Muscle layer of duodenum (tissue), 2 donors: Measurements from ENCODE around the gene GSAP.

Experiments used
- H3K27ac ChIP-seq: one replicate; pipeline ENCODE4 v1.7.0; 2013; ENCODE audit warnings: mild to moderate bottlenecking, low read length
- H3K27me3 ChIP-seq: one replicate; pipeline ENCODE4 v1.7.0; 2013; ENCODE audit warnings: low read depth, mild to moderate bottlenecking, control low read depth, low read length
- H3K36me3 ChIP-seq, 2 donors: one replicate each; pipeline ENCODE4 v1.7.0; 2013; ENCODE audit warnings: low read length in 2 of 2, control low read depth in 1 of 2, mild to moderate bottlenecking in 1 of 2; ENCODE audit not compliant: insufficient read depth in 2 of 2, control insufficient read depth in 1 of 2
- H3K4me1 ChIP-seq, 2 donors: one replicate each; pipeline ENCODE4 v1.7.0; 2013; ENCODE audit warnings: low read length in 2 of 2, mild to moderate bottlenecking in 2 of 2, control low read depth in 1 of 2, moderate library complexity in 1 of 2; ENCODE audit not compliant: insufficient read depth in 2 of 2, control insufficient read depth in 1 of 2
- H3K4me3 ChIP-seq, 2 donors: one replicate each; pipeline ENCODE4 v1.7.0; 2013; ENCODE audit warnings: low read length in 2 of 2, low read depth in 1 of 2, mild to moderate bottlenecking in 1 of 2
- H3K9me3 ChIP-seq, 2 donors: one replicate each; pipeline ENCODE4 v1.7.0; 2013; ENCODE audit warnings: low read length in 2 of 2, control low read depth in 1 of 2, mild to moderate bottlenecking in 1 of 2; ENCODE audit not compliant: control insufficient read depth in 1 of 2
- donor health status: healthy.

GSAP gene

DNA sequence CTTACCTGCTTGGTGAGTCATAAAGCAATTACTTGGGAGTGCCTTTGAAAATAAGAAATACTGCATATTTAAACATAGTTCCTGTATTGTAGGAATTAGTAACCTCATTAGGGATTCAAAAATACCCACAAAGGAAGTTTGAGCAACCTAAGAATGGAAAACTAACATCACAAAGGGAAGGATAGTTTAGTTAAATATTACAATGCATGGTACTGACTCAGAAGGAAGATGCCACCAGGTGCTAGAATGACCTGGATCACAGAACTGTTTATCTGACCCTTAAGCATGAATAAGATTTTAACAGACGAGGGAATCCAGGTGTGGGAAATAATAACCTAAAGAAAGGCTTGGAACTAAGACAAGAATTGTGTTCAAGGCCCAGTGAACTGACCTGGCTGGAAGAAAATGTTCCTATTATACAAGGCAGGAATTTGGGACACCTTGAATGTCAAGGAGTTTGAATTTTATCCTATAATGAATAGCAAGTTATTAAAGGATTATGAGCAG, 106.4 kb downstream of the GSAP start:
- Histone ChIP-seq H3K9me3 (no peaks in the 10 kb centered on the region), H3K27ac (no peak overlapping the region), H3K27me3 (no peaks in the 10 kb centered on the region), H3K36me3 (peaks cover 0 to 5% of the 10 kb centered on the region in 2 donors), H3K4me3 (no peak overlapping the region), H3K4me1 (peaks cover 8 to 25% of the 10 kb centered on the region in 2 donors)

DNA sequence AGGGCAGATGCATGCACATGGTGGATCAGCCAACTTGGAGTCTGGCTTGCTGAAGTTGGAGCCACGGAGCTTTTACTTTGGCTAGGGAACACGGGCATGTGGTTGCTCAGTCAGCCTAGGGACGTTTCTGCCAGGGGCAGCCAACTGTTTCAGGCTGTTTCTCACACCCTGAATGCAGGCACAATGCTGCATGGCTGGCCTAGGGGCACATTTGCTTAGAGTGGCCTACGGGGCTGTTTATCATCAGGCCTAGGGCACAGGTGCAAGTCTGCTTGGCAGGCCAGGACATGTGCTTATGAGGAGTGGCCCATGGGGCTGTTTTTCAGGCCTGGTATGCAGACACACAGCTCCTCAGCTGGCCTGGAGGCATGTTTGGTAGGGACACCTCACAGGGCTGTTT, 107.4 kb downstream of the GSAP start:
- no peaks in the 10 kb centered on the region for H3K9me3 ChIP-seq
- H3K27me3 ChIP-seq = no peaks in the 10 kb centered on the region
- peaks cover 0 to 5% of the 10 kb centered on the region in 2 donors for H3K36me3 ChIP-seq
- H3K27ac ChIP-seq = no peak overlapping the region
- H3K4me3 ChIP-seq = no peak overlapping the region
- peaks cover 8 to 17% of the 10 kb centered on the region in 2 donors for H3K4me1 ChIP-seq

DNA sequence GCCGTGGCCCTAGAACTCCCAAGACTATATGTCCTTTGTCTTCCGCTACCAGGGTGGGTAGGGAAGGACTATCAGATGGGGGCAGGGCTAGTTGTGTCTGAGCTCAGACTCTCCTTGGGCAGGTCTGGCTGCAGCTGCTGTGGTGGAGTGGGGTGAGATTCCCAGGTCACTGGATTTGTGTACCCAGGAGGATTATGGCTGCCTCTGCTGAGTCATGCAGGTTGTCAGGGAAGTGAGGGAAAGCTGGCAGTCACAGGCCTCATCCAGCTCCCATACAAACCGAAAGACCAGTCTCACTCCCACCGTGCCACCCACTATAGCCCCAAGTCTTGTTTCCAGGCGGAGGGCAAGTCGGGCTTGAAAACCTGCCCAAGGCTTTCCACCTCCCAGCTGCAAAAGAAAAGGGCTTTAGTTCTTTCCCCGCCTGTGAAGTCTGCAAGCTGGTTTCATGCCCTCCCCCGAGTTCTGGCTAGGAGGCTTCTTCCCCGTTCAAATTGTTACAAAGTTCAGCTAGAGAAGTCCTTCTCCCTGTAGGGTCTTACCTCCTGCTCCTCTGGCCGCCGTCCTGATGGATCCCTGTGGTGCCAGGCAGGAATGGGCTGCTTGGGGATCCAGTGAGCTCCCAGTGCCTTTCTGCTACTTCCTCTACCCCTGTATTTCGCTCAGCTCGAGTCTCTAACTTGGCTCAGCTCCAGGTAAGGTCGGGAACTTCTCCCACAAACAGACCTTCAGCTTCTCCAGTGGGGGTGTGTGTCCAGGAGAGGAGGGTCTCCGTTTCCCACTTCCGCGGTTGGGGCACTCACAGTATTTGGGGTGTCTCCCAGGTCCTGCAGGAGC, 109.7 kb downstream of the GSAP start:
- Histone ChIP-seq H3K27ac (no peak overlapping the region), H3K9me3 (no peaks in the 10 kb centered on the region), H3K4me1 (no peaks in the 10 kb centered on the region), H3K36me3 (peaks cover 0 to 5% of the 10 kb centered on the region in 2 donors), H3K27me3 (no peaks in the 10 kb centered on the region), H3K4me3 (no peak overlapping the region)

DNA sequence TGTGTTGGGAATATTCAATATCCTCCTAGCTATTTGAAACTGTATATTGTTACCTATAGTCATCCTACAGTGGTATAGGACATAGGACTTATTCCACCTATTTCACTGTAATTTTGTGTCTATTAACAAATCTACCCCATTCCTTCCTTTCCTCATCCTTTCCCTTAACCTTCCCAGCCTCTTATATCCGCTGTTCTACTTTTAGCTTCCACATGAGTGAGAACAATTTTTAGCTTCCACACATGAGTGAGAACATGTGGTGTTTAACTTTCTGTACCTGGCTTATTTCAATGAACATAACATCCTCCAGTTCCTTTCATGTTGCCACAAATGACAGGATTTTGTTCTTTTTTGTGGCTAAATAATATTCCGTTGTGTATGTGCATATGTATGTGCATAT, 120.6 kb downstream of the GSAP start:
- peaks cover 0 to 6% of the 10 kb centered on the region in 2 donors for H3K4me1 ChIP-seq
- H3K9me3 ChIP-seq = peaks cover 0 to 7% of the 10 kb centered on the region in 2 donors
- H3K27me3 ChIP-seq = no peaks in the 10 kb centered on the region
- H3K4me3 ChIP-seq = no peak overlapping the region
- H3K27ac ChIP-seq = no peak overlapping the region
- peaks cover 4 to 35% of the 10 kb centered on the region in 2 donors for H3K36me3 ChIP-seq

DNA sequence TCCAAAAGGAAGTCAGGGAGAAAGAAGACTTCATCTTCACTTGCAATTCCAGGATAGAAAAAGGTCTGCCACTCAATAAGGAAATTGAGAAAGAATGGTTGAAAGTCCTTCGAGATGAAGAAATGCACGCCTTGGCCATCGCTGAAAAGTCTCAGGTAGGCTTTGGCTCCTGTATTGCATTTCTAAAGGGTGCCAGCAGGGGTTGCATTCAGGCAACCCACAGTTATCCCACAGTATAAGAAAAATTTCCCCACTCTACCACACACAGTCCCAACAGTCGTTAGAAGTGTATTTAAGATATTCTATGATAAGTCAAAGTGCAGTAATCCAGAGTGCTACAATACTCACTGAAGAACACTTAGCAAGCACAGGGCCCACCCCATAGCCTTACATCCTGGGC, 123.1 kb downstream of the GSAP start:
- Histone ChIP-seq H3K4me3 (no peak overlapping the region), H3K9me3 (peaks cover 0 to 6% of the 10 kb centered on the region in 2 donors), H3K4me1 (peaks cover 0 to 6% of the 10 kb centered on the region in 2 donors), H3K27ac (no peak overlapping the region), H3K27me3 (no peaks in the 10 kb centered on the region), H3K36me3 (peaks cover 4 to 34% of the 10 kb centered on the region in 2 donors)

DNA sequence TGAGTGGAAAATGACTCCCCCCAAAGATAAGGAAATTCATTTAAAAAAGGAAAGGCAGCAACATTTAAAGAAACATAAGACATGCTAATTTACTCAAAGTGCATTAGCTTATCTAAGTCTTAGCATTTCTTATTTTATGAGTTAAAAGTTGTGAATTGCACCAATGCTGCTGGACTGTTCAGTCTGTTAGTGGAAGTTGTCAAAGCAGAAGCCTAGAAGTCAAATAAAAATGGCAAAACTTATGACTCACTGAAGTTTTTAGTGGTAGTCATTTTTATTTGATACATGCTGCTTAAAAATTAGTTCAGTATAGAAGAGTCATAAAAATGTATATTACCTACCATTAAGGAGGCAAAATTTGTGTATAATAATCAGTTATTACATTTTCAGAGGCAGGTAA, 125.7 kb downstream of the GSAP start:
- Histone ChIP-seq H3K36me3 (peaks cover 4 to 19% of the 10 kb centered on the region in 2 donors), H3K9me3 (peaks cover 0 to 4% of the 10 kb centered on the region in 2 donors), H3K27me3 (no peaks in the 10 kb centered on the region), H3K27ac (no peak overlapping the region), H3K4me1 (peaks cover 0 to 6% of the 10 kb centered on the region in 2 donors), H3K4me3 (no peak overlapping the region)

DNA sequence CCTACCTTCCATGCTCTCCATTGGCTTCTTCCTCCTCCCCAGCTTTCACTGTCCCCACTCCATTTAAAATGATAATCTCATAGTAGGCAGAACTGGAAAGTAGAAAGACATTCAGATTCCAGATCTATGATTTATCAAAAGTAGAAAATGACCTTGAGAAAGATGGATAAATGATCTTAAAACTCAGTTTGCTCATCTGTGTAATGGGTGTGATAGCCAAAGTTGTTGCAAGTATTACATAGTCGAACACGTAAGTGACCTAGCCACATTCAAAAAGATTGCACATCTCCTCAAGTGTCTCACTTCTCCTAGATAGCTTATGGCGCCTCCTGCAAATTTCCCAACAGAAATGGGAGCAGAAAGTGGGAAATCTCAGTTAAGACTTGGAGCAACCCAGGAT, 126.8 kb downstream of the GSAP start:
- Histone ChIP-seq H3K36me3 (peaks cover 4 to 18% of the 10 kb centered on the region in 2 donors), H3K27ac (no peak overlapping the region), H3K9me3 (peaks cover 0 to 4% of the 10 kb centered on the region in 2 donors), H3K4me3 (no peak overlapping the region), H3K27me3 (no peaks in the 10 kb centered on the region), H3K4me1 (peaks cover 0 to 3% of the 10 kb centered on the region in 2 donors)

DNA sequence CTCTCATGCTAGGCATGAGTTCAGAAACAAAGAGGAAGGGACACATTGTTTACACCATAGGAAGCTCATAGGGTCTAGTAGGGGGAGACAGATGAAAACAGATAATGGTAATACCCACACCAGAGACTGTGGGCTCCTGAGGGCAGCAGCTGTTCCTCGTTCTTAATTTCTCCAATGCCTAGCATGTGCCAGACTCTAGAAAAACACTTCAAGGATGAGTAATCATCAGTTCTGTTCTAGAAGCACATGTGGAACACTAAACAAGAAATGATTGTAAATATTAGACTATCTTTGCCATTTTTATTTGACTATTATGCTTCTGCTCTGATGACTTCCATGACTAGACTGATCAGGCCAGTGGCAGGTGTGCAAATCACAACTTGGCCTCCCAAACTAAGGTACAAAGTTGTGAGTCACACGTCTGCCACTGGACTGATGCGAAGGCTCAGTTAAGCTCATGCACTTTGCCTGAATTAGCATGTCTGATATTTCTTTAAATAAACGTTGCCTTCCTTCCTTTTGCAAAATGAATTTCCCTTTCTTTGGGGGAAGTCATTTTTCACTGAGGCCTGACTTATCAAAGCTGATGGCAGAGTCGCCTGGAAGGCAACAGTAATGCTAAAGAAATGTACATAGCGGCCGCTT, 127.4 kb downstream of the GSAP start:
- Histone ChIP-seq H3K9me3 (peaks cover 0 to 4% of the 10 kb centered on the region in 2 donors), H3K27me3 (no peaks in the 10 kb centered on the region), H3K27ac (no peak overlapping the region), H3K4me1 (no peaks in the 10 kb centered on the region), H3K36me3 (peaks cover 0 to 16% of the 10 kb centered on the region in 2 donors), H3K4me3 (no peak overlapping the region)

DNA sequence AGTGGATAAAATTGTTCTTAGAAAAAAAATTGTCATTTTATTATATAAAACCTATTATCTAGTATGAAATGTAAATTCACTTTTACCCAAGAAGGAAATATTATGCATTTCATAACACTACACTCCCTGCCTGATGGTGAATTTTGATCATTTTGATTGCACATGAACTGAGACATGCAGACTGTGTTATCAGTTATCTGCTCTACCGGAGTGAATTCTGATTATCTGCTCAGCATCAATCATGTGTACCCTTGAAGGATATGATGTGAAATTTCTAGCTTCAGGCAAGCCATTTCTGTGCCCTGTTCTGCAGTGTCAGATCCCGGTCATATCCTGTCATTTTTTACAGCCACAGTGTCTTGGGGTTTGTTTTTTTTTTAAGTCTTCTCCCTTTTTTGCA, 131.5 kb downstream of the GSAP start:
- no peaks in the 10 kb centered on the region for H3K27me3 ChIP-seq
- H3K27ac ChIP-seq = no peak overlapping the region
- H3K9me3 ChIP-seq = peaks cover 0 to 4% of the 10 kb centered on the region in 2 donors
- H3K36me3 ChIP-seq = peaks cover 0 to 4% of the 10 kb centered on the region in 2 donors
- H3K4me3 ChIP-seq = no peak overlapping the region
- H3K4me1 ChIP-seq = peaks cover 10 to 27% of the 10 kb centered on the region in 2 donors

DNA sequence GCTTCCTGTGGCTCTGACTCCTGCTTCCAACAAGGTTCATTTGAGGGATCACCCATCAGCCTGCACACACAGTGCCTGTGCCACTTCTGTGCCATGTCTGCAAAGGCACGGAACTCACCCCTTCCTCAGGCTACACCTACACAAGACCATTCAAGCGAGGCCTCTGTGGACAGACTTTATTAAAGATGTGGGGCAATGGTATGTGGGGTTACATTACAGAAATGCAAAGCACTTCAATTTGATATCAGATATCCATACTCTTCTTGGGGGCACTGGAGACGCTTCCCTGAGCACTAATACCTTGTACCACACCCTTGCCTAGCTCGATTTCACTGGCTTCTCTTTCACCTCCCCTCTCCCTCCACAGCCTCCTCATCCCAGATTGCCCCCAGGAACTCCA, 132.1 kb downstream of the GSAP start:
- Histone ChIP-seq H3K36me3 (peaks cover 0 to 4% of the 10 kb centered on the region in 2 donors), H3K4me3 (peak overlapping the region in 1 of 2 donors; percentile 12), H3K27me3 (no peaks in the 10 kb centered on the region), H3K9me3 (peaks cover 0 to 4% of the 10 kb centered on the region in 2 donors), H3K27ac (no peak overlapping the region), H3K4me1 (peaks cover 10 to 27% of the 10 kb centered on the region in 2 donors)

DNA sequence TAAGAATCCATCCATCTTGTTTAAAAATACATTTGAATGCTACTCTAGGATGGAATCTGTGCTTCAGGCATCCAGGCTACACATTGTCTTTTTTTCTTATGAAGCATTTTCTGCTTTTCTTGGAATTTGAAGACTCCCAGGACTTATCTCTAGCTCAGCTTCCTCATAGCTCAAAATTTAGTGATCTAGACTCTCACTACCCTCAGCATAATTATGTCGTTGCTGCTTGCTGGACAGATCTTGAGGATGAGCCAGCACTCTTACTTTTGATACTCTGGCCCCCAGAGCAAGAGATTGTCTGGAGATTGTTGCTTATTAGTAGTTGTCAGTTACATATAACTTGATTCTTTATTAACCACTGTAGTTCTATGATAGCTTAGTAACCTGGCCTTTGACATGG, 133.3 kb downstream of the GSAP start:
- Histone ChIP-seq H3K27ac (no peak overlapping the region), H3K4me3 (peak overlapping the region; percentile 14 to 34), H3K4me1 (peaks cover 10 to 27% of the 10 kb centered on the region in 2 donors), H3K36me3 (no peaks in the 10 kb centered on the region), H3K9me3 (no peaks in the 10 kb centered on the region), H3K27me3 (no peaks in the 10 kb centered on the region)
